A172 (cell line): Measurements from ENCODE around the gene ISLR. TPM values are rescaled to one million over a fixed set of nuclear protein-coding genes. Genes with fewer than 3 reads are reported as not detected.
"Not testable (repeated sequence)": the region's sequence is repeated elsewhere in the genome, so short reads cannot be mapped to it uniquely, and the experiment has no call there.

Experiments
- DNase-seq: peaks from one replicate; pipeline ENCODE4 v3.0.0-alpha.2; 2015; ENCODE audit warnings: low spot score
- total RNA-seq: library from RNA; depleted of rRNA; stranded (reverse); fragments of >200 nt; shearing (Covaris generic); gene quantifications from 2 replicates; pipeline ENCODE4 v1.2.3, GENCODE V29; 2014

Gene ISLR
- total RNA-seq, 1 experiment from 2014 or later, result 0.41 TPM

DNA sequence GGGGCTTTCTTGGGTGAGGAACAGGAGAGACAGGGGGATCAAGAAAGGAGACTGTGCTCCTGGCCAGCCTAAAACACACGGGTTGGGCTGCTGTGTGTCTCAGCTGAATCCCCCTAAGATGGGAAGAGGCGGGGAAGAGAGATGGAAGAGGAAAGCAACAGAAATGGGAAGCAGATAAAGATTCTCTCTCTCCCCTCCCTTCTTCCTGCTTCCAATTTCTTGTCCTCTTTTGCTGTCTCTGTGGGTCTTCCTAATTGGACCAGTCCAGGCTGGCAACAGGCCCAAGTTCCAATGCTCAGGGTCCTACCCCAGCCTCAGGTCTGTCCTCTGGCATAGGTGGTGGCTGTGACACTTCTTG lies 36.0 kb upstream of the ISLR start:
- DNase-seq, result no peak

DNA sequence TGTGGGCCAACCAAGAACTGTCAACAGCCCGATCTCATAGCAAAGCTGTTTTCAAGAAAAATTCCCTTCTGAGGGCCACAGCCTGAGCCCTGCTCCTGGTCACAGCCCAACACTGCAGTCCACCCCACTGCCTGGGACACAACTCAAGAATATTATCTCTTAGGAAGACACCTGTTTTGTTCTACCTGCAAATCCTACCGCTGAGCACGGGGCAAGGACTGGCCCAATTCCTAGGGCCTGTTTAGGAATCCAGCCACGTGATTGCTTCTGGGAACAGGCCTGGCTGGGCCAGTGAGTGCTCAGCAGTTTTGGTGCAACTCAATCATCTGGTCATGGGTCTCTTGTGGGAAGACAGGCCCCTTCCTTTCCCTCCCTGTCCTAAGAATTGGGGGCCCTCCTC lies 34.9 kb upstream of the ISLR start:
- no peak for DNase-seq

DNA sequence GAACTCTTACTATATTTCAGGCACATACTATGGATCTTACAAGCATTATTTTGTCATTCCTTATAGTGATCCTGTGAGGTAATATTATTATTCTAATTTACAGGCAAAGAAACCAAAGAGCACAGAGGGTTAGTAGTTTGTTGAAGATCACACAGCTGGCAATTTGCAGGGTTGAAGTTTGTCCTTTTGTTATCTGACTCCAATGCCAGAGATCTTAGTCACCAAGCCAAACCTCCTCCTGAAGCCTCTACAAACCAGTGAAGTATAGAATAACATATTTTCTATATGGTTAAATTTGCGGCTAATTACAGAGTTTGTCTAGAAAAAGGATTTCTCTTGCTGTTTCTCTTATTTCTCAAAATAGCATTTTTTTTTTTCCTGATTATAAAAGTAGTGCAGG lies 31.9 kb upstream of the ISLR start:
- DNase-seq, result peak; percentile 29

DNA sequence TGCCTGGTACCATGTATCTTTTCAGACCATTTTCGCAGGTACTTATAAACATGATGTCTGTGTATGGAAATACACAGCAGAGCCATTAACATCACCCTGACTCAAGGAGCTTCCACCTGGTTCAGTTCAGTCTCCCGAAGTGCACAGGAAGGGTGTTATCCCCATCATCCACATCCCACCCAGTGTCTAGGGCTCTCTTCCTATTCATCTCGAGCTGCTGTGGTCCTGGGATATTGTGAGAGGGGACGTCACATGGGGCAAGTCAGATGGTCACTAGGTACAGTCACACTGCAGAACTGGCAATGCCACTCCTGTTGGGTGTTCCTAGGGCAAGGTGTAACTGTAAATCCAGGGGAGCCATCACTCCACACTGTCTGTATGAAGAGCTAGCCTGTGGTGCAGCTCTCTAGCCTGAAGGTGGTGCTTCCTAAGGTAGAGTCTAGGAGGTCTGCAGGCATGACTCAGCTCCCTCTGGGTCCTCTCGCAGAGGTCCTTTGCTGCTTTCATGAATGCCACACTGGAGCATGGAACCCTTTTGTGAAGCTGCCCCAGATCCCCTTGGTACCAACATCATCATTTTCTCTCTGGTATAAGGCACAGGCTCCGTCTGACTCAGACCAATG lies 29.2 kb upstream of the ISLR start:
- DNase-seq, result peak; percentile 25

DNA sequence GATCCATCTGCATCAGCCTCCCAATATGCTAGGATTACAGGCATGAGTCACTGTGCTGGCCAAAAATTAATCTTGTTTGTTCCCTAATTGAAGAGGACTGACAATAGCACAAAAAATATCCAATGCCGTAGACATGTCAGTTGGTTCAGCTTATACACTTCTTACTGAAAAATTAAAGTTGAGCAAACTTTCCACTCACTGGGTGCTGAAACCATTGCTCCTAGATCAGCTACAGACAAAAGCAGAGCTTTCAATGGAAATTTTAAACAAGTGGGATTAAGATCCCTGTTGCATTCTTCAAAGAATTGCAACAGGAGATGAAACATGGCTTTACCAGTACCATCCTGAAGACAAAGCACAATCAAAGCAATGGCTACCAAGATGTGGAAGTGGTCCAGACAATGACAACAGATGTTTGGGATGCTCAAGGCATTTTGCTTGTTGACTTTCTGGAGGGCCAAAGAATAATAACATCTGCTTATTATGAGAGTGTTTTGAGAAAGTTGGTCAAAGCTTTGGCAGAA lies 27.2 kb upstream of the ISLR start:
- no peak for DNase-seq

DNA sequence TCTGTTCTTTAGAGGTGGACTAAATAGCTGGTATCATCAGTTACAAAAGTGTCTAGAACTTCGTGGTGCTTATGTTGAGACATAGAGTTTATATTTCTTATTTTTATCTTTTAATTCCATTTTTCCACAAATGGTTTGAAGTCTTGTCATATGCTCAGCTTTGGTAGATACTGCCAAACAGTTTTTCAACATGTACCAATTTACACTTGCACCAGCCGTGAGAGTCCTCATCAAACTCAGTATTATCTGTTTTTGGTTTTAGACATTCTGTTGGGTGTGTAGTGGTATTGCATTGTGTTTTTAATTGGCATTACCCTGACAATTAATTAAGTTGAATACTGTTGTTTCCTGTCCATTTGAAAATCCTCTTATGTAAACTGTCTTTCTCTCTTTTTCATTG lies 26.5 kb upstream of the ISLR start:
- no peak for DNase-seq

DNA sequence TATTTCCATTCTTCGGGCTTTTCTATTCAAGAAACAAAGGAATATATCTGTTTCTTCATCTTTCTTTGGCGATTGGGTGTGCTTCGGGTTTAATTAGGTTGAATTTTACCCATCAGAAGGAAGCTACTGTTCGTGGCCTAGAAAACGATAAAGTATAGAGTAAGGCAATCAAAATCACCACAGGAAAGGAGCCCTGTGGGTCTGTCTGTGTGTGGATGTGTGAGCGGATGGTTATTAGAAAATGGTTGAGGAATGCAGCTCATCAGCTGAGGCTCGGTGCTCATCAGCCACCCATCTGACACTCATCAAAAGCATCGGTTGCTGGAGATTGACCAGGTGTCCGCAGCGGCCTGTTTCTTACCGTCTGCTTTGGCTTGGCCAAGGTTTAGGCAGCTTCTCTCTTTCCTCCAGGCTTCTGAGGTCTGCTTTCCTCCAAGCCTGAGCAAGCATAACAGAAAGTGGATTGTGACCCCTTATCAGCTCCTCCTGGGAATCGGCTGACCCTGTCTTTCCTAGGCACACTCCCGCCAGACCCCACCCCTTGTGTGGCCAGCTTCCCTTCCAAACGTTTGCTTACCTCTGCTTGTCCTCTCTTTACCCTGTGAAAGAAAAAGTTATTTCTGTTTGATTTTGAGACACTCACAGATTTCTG lies 17.6 kb upstream of the ISLR start:
- no peak for DNase-seq

DNA sequence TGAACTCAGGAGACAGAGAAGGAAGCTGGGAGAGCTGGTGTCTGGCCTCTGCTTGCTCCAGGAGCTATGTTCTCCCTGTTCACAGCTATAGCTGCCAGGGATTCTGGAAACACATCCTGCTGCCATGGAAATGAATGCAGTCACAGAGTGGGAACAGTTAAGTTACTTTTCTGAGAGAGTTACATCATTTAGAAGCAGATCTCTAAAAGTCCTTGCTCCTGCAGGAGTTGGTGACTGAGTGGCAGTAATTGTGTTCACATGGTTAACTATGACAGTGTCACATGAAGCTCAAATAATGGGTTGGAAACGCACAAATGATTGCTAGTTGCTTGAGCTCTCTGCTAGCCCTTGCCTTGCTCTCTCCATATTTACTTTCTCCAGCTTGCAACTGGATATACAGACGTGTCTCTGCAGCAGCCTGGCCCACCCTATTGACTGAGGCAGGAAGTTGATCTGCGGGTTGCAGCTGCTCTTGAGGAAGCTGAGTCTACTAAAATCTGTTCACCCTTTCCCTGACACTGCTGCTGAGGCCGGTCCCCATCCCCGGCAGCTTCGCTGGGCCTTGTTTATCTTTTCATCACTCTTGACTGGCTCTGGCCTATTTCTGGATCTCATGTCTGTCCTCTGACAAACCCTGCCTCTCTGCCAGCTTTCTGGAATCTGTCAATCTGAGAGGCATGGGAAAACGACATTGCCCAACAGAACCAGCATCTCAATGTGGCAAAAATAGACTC lies 16.7 kb upstream of the ISLR start:
- no peak for DNase-seq

DNA sequence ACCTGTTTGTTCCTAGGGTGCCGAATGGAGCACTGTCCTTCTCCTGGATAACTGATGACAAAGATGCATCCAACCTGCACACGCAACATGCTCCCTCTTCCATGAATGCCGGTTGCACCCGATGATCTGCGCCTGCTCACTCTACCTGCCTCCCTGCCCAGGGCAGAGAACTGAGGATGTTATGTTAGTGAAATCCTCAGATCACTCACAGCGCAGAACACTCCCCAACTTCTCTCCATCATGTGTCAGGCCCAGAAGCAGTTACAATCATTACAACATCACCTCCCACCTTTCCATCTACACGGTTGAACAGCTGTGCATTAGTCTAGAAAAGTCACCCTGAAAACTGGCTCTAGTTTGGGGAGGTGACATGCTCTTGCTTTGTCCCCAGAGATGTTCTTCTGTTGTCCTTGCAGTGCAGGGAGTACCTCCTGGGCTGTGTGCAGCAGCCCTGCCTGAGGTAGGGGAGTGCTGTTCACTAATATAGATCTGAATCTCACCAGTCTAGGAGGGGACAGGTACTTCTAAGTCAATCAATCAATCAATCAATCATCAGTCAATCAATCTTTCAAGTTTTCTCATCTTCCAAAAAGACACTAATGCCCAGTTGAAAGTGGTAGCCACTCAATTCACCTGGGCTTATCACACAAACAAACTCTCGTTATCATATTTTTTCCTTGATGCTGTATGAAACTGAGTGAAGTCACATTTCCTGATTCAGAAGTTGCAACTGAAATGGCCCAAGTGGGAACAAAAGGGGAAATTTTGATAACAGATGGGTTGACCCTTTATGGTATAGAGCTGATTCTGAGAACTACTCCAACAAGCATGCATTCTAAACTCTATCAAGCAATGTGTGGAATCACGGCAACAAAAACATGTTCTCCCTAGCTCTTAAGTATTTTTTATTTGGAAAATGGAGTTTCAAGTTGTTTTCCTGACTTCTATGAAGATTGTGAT lies 15.4 kb upstream of the ISLR start:
- no peak for DNase-seq

DNA sequence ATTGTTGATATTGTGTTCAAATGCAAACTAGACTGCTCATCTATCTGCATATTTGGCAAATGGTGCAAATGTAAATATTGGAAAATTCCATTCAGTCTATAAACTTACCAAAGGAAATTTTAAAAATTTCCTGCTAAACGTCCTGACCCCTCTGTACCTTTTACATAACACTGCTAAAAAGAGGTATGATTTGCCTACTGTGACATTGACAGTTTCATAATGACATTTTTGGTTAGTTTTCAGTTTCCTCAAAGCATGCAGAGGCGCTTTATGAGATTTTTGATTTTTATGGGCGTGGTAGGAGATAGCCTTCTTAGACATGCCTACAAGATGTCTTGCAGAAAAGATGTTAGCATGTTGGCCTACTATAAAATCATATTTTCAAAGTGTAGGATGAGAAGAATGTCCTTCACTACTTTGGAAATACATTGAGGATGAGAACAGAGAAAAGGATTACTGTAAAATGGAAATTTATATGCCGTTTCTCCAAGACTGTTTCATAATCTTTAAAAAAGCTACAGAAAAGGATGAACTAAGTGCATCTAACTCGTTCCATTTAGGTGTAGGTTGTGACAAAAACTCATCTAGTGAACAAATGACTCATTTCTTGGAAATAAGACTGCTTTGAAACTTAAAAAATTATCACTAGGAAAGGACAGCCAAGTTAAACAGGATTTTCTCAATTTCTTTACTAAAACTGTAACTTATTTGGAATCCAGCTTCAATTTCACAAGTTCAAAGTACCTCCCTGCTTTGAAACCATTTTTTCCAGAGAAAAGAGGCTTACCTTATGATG lies 14.5 kb upstream of the ISLR start:
- no peak for DNase-seq

DNA sequence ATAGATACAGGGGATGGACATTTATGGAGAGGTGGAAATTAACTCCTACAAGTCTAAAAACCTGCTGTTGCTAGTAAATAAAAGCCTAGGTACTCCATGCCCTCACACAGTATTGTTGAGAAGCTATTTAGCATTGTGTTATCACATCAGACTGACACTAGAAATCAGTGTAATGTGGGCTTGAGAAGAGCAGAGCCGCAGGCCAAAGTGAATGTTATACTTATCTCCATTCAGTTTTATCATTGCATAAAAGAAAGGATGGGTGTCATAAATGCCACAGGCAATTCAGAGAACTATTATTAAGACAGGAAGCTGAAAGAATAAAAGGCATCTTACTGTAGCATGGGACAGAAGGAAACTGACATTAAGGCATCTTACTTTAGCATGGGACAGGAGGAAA lies 13.7 kb upstream of the ISLR start:
- DNase-seq, result no peak

DNA sequence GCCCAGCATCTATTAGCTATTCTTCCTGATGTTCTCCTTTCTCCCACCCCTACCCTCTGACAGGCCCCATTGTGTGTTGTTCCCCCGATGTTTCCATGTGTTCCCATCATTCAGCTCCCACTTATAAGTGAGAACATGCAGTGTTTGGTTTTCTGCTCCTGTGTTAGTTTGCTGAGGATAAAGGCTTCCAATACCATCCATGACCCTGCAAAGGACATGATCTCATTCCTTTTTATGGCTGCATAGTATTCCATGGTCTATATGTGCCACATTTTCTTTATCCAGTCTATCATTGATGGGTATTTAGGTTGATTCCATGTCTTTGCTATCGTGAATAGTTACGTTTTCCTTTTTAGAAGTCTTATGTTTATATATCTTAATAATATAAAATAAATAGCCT lies 13.1 kb upstream of the ISLR start:
- not testable (repeated sequence) for DNase-seq

DNA sequence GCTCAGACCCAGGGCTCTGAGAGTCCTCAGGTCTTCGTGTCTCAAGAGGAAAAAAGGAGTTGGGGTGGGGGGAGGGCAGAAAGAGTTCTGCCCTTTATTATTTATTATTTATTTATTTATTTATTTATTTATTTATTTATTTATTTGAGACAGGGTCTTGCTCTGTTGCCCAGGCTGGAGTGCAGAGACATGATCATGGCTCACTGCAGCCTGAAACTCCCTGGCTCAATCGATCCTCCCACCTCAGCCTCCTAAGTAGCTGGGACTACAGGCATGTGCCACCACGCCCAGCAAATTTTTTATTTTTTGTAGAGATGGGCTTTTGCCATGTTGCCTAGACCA lies 11.3 kb upstream of the ISLR start:
- not testable (repeated sequence) for DNase-seq

DNA sequence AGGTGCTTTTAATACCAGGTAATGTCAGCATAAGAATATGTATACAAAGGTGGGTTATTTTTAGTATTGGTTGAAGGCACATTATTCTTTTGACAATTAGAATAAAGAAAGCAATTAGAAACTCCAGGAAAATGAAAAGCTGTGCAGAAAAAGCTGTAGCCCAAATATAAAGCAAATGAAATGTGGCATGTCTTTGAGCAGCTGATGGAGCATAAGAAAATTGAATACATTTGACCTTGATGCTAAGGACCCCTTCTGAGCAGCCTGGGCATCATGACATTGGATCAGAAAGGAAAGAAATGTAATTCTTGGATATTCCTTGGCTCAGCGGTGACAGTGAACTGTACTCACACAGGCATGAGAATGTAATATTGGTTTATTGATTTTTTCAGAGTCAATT lies 8.0 kb upstream of the ISLR start:
- DNase-seq, result no peak

DNA sequence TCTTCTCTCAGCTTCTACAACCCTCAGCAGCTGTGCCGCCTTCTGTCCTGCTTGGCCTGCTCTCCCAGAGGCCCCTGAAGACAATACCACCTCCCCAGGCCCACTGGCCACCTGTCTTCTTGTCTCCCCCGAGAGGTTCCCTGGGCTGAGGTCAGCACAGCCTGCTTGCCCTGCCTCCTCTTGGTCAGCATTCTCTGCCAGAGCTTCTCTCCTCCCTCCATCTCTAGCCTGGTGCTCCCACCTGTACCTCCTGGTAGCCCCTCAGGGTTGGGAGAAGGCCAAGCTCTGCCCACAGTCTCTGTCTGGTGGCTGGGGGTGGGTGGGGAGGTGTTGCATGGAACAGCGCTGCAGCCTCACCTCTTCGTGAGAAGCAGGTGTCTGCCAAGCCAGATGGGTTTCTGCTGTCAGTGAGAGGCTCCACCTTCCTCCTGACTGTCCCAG lies 5.6 kb upstream of the ISLR start:
- no peak for DNase-seq

DNA sequence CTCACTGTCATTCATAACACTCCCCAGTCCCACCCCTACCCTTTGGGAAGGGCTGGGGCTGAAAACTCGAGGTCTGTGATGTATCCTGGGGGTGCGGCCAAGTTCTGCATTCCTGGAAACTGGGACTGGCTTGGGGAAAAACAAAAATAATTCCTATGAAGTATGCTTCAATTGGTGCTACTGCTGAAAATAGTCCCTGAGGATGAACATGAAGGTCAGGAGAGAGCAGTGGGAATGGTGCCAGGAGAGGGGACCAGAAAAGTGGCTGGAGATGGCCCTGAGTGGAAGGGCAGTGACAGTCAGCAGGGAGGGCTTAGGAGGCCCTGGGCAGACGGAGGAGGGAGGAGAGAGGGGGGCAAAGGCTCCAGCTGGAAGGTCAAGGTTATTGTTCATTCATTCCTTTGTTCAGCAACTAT lies 4.8 kb upstream of the ISLR start:
- no peak for DNase-seq

DNA sequence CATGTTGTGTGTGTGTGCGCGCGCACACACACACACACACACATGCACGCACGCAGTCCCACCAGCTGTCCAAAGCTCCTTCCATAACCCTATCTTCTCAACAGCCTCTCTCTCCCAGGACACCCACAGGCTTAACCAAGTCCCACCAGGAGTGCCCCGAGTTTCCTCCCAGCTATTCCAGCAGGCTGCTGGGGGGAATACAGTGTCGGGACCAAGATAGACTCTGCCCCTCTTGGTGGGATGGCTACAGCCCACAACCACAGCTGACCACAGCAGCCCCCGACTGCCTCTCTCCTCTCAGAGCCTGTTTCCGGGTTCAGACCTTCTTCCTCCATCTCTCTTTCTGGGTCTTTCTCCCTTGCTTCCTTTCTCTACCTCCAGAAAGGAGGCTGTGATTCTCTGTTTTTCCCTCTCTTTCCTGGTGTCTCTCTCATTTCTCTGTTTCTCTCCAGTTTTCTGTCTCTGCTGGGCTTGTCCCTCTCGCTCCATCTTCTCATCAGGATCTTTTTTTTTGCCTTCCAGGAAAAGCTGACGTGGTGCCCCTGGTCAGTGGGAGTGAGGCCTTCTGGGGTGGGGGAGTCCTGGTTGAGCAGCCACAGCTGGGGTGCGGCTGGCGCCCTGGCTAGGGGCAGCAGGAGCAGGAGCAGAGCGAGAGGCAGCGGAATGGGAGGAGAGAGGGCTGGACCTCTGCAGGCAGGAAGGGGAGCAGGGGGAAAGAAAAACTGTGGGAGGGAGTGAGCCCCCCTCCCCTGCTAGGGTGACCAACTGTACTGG lies 3.3 kb upstream of the ISLR start:
- no peak for DNase-seq

DNA sequence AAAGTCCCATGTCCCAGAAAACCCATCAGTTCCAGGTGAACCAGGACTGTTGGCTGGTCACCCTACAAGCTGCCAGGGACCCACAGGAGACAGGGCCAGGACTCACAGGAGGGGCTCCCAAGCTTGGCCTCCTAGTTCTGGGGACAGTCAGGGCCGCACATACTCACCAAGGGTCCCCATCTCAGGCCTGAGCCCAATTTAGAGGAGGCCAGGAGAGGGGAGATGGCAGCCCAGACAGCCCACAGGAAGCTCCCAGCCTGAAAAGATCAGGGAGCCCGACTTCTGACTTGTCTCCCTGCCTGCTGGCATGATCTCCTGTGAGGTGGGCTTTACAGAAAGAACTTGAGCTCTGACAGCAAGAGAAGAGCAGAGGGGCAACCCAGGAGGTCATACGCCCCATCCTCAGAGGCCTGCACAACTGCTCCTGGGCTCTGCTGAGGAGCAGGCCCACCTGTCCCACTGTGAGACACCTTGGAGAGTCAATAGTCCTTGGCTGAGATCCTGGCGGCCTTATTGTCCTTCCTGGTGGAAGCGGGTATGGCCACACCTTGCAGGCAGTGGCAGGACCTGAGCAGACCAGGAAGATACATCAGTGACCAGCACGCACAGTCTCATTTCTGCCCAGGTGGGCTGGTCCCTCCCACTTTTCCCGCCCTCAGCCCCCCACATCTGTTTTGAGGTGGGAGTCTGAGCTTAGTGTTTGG lies 2.5 kb upstream of the ISLR start:
- no peak for DNase-seq

DNA sequence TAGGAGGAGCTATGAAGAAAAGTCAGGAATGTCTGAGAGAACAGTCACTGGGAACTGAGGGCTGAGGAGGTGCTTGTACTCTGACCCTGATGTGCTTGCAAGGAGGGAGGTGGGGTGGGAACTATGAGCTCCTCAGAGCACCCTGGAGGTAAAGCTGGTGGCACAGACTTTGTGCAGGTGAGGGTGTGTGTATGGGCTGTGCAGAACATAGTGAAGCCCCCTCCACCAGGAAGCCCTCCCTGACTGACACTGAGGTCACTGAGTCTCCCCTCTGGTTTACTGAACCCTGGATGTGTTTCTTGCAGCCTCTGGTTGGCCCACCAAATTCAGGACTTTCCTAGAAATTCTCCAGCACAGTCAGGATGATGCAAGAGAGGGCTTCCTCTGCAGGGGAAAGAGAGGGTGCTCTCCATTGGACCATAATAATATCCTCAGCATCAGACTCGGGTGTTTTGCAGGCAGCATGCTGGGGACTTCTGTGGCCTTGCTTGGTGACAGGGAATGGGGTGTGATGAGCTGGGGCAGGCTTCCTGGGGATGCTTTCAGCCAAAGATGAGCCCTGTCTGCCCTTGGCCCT lies 1.5 kb upstream of the ISLR start:
- no peak for DNase-seq
